HG03432 (cell line): ENCODE data around the gene MFRP.

ENCODE experiments used
- ATAC-seq: cut with Tn5 transposase; IDR thresholded peaks from one replicate; pipeline ENCODE4 v1.9.1; 2021; ENCODE audit warnings: mild to moderate bottlenecking, moderate library complexity; ENCODE audit not compliant: unreplicated experiment

Gene MFRP

DNA sequence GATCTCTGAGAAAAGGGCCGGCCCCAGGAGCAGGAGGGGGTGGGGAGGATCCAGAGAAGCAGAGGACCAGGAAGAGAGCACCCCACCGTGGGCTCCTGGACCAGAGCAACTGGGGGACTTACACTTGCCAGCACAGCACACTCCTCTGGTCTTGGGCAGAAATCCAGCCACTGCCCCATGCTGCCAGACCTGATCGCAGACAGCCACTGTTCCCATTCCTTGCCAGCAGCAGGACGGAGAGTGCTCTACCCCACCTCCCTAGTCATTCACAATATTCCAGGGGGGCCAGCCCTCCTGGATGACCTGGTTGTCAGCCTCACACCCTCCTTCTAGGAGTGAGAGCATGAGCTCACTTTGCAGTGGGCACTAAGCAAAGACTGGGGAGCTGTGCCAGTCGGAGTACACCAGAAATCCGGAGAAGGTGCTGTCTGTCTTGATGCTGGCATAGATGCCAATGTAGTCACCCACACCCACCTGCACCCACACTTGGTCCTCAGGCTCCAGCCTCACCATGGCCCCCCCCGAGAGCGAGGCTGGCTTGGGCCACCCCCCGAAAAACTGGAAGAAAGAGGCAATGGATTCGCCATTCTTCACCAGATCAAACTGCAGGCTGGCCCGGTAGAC is 7.4 kb downstream of the MFRP start:
- ATAC-seq = no peak

DNA sequence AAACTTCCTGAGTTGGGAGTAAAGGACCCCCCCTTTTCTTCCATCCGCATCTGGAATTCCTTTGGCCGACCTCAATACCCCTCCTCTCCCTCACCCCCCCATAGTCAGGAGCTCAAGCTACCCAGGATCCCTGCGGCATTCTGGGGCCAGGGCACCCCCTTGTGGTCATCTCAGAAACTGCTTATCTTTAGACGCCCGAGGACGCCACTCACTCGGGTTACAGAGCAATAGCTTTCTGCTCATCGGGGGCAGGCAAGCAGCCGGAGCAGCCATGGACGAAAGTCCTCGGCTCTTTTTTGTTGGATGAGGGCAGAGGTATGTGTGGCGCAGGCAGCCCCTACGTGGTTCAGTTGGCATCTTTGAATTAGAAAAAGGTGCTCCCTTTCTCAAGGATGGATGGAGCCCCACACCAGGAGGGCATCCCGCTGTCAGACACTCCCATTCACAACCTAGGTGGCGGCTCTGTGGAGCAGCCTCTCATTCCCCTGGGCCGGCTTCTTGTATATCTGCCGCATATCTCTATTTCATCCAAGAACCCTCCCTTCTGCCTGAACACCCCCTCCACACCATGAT is 8.1 kb downstream of the MFRP start:
- no peak for ATAC-seq

DNA sequence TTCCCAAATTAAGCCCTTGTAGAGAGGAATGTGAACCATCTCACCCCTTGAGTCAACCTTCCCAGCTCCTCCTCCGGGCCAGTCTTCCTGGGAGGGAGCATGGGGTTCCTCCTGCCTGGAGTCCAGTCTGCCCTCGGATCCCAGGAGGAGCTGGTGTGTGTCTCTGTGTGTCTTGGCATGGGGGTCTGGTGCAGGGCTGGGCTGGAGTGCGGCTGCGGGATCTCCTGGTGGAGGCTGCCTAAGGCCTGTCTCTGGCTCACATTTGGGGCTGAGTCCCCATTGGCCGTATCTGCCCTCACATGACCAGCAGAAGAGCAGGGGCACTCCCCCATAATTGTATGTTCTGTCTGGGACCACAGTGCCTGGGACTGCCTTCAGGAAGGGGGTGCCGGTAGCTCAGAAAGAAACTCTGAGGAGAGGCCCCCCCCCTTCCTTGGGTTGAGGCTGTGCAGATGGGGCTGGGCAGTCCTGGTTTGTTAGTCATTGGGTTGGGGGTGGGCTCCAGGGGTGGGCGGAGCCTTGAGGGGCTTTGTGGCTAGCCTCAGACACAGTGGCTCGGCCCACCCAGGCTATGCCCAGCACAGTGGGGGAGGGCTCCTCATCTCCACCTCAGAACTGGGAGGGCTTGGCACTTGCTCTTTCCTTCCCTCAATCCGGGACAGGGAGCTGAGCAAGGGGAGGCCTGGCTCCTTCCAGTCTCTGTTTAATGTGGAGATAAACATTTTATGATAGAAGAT is 8.8 kb downstream of the MFRP start:
- ATAC-seq = no peak

DNA sequence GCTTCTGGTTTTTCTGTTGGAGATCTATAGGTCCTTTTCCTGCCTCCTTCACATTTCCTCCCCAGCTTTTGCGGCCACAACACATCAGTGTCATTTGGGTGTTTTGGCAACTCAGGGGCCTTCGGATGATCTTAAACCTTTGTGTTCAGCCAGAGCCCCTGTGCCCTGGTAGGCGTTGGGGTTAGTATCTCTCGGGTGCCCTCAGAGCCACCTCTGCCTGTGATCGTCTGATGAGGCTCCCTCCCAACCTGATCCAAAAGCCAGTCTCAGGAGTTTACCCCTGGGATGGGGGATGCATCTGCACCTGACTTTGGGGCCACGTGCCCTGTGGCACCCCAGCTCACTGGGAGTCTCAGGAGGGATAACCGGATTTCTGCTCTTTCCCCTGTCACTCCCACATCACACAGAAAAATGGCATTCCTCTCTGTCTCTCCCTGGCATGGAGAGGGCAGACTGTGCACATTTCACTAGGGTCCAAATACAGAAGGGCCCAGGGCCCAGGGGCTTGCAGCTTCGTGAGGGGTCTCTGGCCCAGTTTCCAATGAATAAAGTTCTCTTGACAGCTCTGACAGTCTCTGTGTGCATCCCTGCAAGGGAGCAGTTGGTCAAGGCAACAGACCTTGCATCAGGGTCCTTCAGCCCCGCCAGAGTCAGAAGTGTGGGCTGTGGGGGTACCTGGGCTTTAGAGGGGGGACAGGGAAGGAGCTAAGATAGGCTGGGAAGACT is 9.6 kb downstream of the MFRP start:
- no peak for ATAC-seq

DNA sequence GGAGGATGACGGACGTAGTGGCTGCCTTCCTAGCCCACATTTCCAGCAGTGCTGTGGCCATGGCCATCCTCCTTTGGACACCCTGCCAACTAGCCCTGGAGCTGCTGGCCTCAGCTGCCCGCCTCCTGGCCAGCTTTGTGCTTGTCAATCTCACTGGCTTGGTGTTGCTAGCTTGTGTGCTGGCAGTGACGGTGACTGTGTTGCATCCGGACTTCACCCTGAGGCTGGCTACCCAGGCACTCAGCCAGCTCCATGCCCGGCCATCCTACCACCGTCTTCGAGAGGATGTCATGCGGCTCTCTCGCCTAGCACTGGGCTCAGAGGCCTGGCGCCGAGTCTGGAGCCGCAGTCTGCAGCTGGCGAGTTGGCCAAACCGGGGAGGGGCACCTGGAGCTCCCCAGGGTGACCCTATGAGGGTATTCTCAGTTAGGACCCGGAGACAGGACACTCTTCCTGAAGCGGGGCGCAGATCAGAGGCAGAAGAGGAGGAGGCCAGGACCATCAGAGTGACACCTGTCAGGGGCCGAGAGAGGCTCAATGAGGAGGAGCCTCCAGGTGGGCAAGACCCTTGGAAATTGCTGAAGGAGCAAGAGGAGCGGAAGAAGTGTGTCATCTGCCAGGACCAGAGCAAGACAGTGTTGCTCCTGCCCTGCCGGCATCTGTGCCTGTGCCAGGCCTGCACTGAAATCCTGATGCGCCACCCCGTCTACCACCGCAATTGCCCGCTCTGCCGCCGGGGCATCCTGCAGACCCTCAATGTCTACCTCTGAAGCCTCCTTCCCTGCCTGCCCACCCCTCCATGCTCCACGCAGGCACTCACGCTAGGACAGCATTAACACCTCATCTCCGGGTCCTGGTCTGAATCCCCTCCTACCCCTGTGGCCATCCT is 10.6 kb downstream of the MFRP start:
- ATAC-seq = no peak

DNA sequence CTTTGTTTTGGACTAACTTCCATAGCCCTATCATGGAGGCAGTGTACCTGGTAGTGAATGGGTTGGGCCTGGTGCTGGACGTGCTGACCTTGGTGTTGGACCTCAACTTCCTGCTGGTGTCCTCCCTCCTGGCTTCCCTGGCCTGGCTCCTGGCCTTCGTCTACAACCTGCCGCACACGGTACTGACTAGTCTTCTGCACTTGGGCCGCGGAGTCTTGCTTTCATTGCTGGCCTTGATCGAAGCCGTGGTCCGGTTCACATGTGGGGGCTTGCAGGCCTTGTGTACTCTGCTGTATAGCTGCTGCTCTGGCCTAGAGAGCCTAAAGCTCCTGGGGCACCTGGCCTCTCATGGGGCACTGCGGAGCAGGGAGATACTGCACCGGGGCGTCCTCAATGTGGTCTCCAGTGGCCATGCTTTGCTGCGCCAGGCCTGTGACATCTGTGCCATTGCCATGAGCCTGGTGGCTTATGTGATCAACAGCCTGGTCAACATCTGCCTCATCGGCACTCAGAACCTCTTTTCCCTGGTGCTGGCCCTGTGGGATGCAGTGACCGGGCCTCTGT is 11.3 kb downstream of the MFRP start:
- no peak for ATAC-seq

DNA sequence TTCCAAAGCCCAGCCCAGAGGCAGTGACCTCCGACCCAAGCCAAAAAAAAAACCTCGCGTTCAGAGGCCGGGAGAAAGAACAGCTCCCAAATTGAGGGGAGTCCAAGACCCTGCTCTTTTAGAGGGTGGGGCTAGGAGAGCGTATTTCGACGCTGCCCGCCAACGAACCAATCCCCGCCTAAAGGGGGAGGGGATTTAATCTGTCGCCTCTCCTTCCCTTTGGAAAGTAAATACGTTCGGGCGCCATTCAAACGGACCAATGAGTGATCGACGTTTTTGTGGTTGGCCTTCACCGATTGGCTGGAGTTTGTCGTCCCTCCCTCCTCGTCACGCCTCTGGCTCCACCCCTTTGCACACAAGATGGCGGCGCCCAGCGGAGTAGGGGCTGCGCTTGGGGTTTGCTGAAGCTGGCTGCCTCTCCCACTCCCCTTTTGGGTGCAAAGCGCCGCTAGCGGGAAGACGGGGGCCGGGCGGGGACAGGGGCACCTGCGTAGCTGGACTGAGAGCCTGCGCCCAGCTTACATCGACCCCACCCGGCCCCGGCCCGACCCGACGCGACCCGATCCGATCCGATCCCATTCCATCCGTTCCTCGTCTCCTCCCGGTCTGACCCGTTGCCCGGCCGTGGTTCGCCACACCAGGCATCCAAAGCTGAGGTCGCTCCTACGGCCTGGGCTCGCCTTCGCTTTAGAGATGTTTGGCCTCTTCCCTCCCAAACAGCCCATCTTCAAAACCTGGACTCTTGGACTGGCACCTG is 12.2 kb downstream of the MFRP start, which contains the start of gene RNF26:
RNF26 (plus strand) TSS at position 354 of the 757 bp plus-strand sequence. CDS start 596 bp downstream, outside the sequence.
- peak; percentile 92 for ATAC-seq

DNA sequence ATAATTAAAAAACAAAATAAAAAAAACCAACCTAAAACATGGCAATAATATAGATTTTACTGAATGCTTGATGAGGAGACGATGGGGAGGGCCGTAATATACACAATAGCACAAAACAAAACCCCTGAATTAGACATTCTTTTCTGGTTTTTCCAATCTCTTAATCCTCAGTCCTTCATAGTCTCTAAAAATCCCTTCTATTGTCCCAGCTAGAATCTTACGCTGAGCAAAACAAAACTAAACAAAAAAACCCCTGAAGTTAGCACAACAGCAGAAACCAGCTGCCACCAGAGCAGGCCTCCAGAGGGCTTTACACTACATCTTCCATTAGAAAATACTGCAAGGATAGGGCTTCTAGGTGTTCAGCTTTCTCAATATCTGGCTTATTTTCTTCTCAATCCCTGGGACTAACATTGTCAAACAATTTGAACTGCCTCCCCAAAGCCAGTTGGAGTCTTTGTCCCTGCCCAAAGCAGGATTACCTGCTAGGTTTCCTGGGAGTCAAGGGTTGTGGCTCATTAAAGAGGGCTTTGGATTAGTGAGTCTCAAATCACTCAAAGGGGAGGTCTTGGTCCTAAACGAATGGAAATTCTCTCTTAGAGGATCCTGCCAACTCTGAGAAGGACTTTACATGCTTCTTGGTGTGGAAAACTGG is 14.3 kb downstream of the MFRP start:
- ATAC-seq = no peak

DNA sequence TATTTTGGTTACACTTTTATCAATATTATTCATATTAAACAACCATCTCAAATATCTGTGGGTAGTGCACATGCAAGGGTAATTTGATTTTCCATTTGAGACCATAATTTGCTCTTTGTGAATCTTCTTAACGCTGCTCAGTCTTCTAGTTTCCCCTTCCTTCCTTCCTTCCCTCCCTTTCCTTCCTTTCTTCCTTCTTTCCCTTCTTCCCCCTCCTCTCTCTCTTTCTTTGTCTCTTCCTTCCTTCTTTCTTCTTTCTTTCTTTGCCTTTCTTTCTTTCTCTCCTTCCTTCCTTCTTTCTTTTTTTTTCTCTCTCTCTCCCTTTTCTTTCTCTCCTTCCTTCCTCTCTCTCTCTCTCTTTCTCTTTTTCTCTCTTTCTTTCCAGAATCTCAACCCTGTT is 16.3 kb downstream of the MFRP start:
- ATAC-seq = no peak

DNA sequence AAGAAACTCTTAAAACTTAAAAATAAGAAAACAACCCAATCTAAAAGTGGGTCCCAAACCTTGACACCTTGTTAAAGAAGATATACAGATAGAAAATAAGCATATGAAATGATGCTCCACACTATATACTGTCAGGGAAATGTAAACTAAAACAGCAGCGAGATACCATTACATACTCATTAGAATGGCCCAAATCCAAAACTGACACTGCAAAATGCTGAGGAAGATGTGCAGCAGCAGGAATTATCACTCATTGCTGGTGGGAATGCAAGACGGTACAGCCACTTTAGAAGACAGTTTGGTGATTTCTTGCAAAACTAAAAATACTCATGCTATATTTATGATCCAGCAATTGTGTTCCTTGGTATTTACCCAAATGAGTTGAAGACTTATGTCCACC is 17.2 kb downstream of the MFRP start:
- no peak for ATAC-seq

DNA sequence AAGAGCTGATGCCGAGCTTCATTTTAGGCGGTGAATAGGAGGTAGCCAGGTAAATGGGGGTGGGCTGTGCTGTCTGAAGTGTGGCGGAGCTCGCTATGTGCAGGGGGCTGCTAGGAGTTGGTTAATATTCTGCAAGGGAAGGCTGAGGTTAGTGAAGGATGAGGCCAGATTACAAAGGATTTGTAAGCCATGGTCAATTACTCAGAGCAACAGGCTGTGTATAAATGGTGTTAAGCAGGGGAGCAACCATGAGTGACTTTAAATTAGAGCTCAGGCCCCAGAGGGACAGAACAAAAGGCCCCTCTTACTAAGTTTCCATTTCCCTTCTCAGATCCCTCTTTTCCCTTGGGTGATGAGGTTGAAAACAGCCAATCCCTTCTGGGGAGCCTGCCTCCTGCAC is 22.3 kb downstream of the MFRP start:
- no peak for ATAC-seq

DNA sequence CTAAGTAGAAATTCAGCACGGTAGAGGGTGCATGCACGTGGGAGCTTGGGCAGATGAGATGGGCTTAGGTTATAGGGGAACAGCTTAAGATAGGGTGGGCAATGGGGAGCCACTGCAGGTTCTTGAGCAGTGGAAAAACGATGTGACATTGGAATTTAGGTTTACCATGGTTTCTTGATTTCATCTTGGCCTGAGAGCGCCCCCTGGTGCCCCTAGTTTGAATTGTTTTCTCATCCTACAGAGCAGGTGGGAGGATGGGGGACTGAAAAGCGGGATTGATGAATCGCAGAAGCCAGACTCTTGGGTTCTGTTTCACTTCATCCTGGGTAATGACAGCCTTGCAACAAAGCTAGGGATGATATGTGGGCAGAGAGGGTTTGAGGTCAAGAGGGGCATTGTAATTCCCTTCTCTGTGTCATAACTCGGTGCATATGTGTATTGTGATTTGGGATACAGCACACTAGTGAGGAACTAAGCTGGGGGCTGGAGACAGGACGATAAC is 22.9 kb downstream of the MFRP start:
- ATAC-seq = no peak

DNA sequence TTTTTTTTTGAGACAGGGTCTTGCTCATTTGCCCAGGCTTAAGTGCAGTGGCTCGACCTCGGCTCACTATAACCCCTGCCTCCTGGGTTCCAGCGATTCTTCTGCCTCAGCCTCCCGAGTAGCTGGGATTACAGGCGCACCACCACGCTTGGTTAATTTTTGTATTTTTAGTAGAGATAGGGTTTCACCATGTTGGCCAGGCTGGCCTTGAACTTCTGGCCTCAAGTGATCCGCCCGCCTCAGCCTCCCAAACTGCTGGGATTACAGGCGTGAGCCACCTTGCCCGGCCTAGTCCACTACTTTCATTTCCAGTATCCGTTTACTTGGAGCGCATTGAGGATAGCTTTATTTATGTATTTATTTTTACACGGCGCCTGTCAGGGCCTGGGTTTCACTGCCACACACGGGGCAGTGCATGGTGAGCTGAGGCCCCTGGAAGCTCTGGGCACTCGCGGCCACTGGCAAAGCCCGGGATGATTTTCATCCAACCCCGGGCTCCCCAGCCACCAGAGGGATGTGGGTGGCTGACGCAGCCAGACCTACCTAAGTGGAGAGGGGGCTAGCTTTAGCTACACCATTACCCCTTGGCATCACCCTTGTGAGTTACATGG is 23.5 kb downstream of the MFRP start:
- no peak for ATAC-seq

DNA sequence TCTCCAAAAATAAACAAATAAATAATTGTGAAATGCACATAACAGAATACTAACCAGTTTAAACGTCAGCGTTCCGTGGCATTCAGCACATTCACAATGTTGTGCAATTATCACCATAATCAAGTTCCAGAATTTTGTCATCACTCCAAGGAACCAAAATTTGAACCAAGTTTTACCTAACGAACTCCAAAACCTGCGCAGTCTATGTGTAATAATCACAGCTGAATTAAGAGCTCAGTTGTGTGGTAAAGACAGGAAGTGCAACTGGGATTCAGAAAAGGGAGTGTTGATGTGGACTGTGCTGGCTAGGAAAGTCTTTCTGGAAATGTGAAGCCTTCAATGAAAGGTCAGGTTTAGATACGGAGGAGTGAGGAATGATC is 24.2 kb downstream of the MFRP start:
- ATAC-seq = no peak

DNA sequence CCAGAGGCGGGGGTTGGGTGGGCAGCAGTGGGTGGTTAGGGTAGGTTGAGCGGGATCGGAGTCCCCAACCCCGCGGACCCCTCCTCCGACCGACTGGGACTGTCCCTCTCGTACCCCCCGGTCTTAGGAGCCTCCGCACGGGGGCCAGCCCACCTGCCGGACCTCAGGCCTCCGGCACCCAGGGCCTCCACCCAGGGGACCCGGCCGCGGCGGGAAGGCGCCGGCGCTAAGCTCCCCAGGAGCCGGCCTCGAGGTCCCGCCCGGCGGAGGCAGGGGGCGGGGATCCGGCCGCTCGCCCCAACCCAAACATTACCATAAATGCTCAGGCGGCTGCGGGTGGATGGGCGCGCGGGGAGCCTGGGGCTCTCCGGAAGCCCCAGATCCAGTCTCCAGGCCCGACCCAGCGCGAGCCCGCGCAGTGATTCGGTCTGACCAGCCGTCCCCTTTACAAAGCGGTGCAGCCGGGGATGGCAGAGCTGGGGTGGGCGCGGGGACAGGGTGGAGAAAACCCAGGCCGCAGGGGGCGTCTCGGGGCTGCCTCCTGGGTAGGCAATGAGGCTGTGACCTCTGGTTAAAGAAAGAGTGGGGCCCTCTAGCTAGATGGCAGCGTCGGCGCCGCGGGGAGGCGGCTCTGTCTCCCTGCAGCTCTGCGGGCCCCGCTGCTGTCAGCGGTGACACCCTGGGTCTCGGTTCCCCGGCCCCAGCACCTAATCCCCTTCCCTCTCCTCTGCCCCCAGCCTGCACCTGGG is 25.6 kb downstream of the MFRP start:
- peak; percentile 55 for ATAC-seq

DNA sequence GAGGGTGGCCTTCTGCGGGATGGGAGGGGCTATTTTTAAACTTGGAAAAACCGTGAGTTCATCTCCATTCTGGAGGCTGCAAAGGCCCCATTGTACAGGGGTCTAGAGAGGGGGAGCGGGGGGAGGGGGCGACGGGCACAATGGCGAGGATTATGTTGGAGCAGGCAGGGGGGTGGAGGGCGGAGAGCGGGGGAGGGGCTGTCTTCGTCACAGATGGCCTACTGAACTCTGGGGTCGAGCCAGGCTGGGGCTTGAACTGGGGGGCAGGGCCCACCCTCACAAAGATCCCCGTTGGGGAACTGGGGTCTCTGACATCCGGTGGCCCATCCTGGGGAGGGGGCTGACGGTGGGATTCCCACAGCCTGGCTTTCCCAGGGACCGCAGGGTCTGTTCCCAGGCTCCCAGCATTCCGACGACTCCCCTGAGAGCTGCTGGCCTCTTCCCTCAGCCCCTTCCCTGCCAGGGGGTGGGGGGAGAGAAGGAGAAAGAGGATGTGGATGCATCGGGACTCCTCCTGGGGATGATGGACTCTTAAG is 26.2 kb downstream of the MFRP start:
- no peak for ATAC-seq

DNA sequence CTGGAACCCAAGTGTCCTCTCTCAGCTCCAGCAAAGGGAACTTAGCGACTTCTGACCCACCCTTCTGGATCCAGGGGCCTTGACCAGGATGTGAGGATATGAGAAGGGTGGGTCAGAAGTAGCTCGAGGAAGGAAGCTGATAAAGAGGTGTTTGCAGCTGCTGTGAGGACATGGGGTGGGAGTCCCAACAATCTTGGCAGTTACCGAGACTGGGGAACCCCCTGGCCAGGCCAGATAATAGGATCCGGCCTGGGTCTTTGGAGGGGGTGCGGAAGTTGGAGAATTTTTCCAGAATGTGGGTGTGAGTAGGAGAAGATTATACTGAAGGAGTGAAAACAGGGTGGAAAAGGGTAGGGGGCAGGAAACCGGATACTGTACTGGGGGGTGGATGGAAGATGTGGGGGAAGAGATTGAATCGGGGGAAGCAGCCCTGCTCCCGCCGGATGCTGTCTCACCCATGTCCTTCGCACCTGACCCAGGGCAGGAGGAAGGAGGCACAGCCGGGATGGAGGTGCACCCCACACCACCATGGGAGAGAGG is 26.7 kb downstream of the MFRP start:
- ATAC-seq = no peak
